Effector memory CD8-positive, alpha-beta T cell (primary cell): ENCODE results near the gene HOXA9.

ENCODE experiments used
- ATAC-seq: fragments of 150-1000 bp; cut with Tn5 transposase; replicated peaks from 2 replicates; pipeline ENCODE4 v1.10.0; 2021; ENCODE audit warnings: mild to moderate bottlenecking, moderate library complexity
- DNase-seq, 3 experiments: peaks; one replicate each; pipeline ENCODE4 v3.0.0; 2021
- H3K27ac Mint-ChIP-seq, 2 donors: one replicate each; pipeline ENCODE4 v1.8.0; 2022; ENCODE audit warnings: mild to moderate bottlenecking in 2 of 2, mixed read lengths in 2 of 2, moderate library complexity in 2 of 2
- H3K27me3 Mint-ChIP-seq, 2 donors: one replicate each; pipeline ENCODE4 v1.8.0; 2022; ENCODE audit warnings: mixed read lengths in 2 of 2
- H3K36me3 Mint-ChIP-seq: one replicate; pipeline ENCODE4 v1.8.0; 2022; ENCODE audit warnings: mild to moderate bottlenecking, moderate library complexity, mixed read lengths; ENCODE audit not compliant: insufficient read depth
- H3K4me1 Mint-ChIP-seq, 2 donors: one replicate each; pipeline ENCODE4 v1.8.0; 2022; ENCODE audit warnings: low read depth in 2 of 2, mixed read lengths in 2 of 2
- H3K4me3 Mint-ChIP-seq, 2 donors: one replicate each; pipeline ENCODE4 v1.8.0; 2022; ENCODE audit warnings: mild to moderate bottlenecking in 2 of 2, mixed read lengths in 2 of 2, moderate library complexity in 2 of 2
- H3K9me3 Mint-ChIP-seq, 2 donors: one replicate each; pipeline ENCODE4 v1.8.0; 2022; ENCODE audit warnings: mixed read lengths in 2 of 2

The HOXA9 gene

DNA sequence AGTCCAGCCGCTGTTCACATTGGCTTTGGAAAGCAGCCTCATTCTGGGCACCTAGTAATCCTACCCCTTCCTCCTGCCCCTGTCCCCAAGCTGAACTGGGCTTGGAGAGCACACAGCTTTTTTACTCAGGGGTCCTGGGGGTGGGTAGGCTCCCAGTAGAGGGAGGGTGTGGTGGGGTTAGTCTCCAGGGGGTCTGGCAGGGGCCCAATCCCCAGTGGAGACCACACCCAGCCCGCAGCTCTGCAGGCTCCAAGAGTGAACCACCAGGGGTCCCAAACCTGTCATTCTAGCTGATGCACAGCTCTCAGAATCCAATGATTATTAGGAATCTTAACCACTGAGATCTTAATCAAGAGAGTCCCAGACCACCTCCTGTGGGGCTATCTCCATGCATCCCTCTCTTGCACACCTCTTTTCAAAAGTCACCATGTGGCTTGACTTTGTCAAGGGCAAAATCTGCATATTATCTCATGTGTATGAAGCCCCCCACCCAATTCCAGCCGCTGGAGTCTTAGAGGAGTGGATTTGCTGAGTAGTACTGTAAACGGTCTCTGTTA, 17.0 kb upstream of the HOXA9 start:
- Mint-ChIP-seq H3K27me3 (peaks cover 68 to 93% of the 10 kb centered on the region in 2 donors), H3K4me3 (peak overlapping the region; percentile 6 to 87), H3K36me3 (peaks cover 39% of the 10 kb centered on the region), H3K27ac (no peak overlapping the region), H3K4me1 (peaks cover 24 to 31% of the 10 kb centered on the region in 2 donors), H3K9me3 (no peaks in the 10 kb centered on the region)
- no peak for ATAC-seq
- DNase-seq: no peak

DNA sequence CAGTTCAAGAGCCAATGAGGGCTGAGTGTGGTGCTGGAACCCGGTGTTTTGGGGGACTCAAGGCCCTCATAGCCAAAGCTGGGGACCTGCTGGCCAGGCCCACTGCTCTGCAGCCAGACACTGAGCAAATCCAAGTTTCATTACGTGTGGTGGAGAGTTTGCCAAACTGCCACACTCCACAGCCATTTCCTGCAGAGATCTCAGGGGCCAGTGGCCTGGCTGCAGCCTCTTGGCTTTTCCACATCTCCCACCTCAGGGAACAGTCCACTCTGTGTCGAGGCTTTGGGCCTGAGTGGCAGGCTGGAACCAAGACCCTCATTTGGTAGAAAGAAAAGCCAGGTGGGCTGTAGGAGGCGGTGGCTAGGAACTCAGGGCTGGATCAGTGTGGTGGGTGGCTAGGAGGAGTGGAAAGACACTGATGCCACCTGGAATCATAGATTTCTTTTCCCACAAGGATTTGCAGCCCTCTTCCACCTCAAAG, 16.5 kb upstream of the HOXA9 start:
- Mint-ChIP-seq H3K4me1 (peaks cover 24 to 31% of the 10 kb centered on the region in 2 donors), H3K36me3 (peaks cover 39% of the 10 kb centered on the region), H3K27ac (no peak overlapping the region), H3K9me3 (no peaks in the 10 kb centered on the region), H3K4me3 (no peak overlapping the region), H3K27me3 (peaks cover 64 to 93% of the 10 kb centered on the region in 2 donors)
- ATAC-seq (no peak), DNase-seq (no peak)

DNA sequence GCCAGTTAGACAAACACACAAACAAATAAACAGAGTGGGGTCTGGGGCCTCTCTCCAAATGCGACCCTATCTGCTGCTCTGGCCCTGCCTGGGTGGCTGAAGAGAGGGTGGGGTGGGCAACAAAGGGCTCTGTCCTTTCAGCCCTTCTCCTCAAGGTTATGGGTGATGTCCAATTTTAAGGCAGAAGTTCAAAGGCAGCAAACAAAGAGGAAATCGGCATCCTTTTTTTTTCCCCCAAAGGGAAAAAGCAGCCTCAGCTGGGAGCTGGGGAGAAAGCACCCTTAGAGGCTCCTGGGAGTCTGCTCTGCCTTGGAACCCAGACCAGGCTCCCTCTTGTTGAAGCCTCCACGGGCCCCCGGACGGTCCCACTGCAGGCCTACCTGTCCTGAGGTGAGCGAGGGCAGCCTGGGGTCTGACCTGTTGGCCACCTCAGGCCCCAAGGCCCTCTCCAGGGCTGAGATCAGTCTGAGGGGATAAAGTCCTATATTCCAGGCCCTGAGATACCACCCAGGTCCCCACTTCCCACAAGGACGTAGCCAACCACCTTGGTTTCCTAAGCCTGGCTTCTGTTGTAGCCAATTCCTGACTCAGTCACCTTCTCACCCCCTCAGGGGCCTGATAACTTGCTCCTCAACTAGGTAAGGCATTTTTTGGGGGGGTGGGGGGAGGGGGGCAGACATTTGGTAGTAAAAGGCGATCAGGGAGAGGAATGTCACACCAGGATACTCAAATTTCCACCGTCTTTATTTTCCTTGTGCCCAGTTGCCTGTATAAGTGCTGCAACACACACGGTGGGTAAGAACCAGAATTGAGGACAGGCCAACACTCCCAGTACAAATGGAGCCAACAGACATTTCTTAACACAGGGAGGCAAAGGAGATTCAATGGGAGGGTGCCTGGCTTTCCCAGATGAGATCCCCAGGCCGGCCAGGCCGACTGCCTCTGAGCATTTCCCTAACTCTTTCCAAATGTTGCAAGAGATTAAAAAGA, 15.4 kb upstream of the HOXA9 start:
- Mint-ChIP-seq H3K27ac (no peak overlapping the region), H3K27me3 (peaks cover 57 to 93% of the 10 kb centered on the region in 2 donors), H3K9me3 (no peaks in the 10 kb centered on the region), H3K36me3 (peaks cover 36% of the 10 kb centered on the region), H3K4me1 (peaks cover 16 to 21% of the 10 kb centered on the region in 2 donors), H3K4me3 (peak overlapping the region in 1 of 2 donors; percentile 50)
- no peak for DNase-seq
- ATAC-seq: no peak

DNA sequence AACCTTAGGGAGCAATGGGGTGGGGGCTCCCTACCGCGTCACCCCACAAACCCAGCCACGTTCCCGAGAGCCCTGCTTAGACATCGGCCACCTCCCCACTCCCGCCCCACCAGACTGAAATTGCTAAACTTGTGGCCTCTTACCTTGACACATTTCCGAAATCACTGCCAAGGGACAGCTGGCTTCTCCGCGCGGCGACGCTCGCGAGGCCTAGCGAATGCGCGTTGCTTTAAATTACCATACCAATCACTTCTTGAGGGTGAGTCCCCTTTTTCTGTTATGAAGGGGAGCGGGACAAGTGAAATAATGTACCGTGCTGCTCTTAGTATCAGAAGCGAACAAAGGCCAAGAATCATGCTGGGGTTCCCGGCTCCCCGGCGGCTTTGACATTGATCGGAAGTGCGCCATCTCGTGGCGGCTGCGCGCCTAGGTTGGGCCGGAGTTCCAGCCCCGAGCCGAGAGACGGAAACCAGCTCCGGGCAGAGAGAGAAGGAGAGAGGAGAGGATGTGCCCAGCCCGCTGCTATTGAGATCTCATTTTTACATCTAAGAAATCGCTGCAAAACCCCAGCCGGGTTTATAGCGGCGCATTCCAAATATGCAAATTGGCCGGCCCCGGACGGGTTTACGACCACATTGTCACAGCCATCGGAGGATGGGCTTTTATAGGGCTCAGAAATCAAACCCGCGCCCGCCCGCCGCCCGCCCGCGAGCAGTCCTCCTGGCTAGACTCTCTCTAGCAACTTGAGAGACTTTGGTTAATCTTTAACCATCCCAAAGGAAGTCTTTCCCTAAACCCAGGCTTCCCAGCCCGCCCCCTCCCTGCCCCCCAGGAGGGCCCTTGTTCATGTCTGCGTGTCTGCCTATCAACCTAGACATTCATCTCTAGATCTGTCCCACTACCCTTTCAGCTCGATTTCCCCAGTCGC, 14.4 kb upstream of the HOXA9 start:
- peak; percentile 52 to 64 (median 57) for DNase-seq
- H3K27me3 Mint-ChIP-seq: peaks cover 56 to 93% of the 10 kb centered on the region in 2 donors
- no peaks in the 10 kb centered on the region for H3K9me3 Mint-ChIP-seq
- H3K4me3 Mint-ChIP-seq: peak overlapping the region in 1 of 2 donors; percentile 50
- peaks cover 28% of the 10 kb centered on the region for H3K36me3 Mint-ChIP-seq
- peak; percentile 82 for ATAC-seq
- no peak overlapping the region for H3K27ac Mint-ChIP-seq
- H3K4me1 Mint-ChIP-seq: peaks cover 9 to 12% of the 10 kb centered on the region in 2 donors

DNA sequence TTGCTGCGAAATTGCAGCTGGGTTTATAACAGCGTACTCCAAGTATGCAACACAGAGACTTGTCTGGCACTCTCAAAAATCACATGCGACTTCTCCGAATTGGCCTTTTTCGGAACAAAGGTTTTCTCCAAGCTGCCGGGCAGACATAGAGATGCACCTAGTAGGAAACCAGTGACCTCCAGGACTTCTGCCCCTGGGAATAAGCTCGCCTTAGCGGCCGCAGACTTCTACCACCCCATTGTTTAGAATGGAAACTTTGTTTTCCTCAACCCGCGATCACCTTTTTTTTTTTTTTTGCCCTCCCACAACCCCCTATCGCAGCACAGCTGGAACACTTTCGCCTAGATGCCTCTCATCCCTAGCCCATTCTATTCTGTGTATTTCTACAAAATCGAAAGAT, 13.7 kb upstream of the HOXA9 start:
- H3K27ac Mint-ChIP-seq: no peak overlapping the region

DNA sequence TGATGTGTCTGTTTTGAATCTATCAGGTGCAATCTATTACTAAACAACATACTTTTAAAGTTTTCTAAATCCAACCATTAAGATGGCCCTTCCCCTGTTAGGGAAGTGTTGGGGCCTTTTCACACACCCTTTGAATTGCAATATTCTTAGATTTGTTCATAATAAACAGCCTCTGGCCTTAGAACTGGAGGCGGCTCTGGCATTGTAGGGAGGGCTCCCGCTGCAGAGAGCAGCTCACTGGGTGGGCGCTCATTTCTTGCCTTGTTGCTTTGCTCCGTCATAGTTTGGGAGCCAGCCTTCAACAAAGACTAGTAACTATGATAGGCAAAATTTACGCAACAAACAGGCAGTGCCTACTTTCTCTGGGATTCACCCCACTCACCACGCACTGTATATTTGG, 13.0 kb upstream of the HOXA9 start:
- Mint-ChIP-seq H3K36me3 (peaks cover 14% of the 10 kb centered on the region), H3K9me3 (no peaks in the 10 kb centered on the region), H3K27ac (no peak overlapping the region), H3K27me3 (peaks cover 55 to 90% of the 10 kb centered on the region in 2 donors), H3K4me1 (peaks cover 5 to 7% of the 10 kb centered on the region in 2 donors), H3K4me3 (no peak overlapping the region)
- DNase-seq: no peak
- ATAC-seq: no peak

More for the DNA sequence above, 13.7 kb upstream of the HOXA9 start:
- H3K4me1 Mint-ChIP-seq: peaks cover 7 to 11% of the 10 kb centered on the region in 2 donors
- H3K9me3 Mint-ChIP-seq: no peaks in the 10 kb centered on the region
- peaks cover 55 to 93% of the 10 kb centered on the region in 2 donors for H3K27me3 Mint-ChIP-seq
- ATAC-seq (no peak), DNase-seq (no peak)
- H3K4me3 Mint-ChIP-seq: no peak overlapping the region
- H3K36me3 Mint-ChIP-seq: peaks cover 21% of the 10 kb centered on the region

DNA sequence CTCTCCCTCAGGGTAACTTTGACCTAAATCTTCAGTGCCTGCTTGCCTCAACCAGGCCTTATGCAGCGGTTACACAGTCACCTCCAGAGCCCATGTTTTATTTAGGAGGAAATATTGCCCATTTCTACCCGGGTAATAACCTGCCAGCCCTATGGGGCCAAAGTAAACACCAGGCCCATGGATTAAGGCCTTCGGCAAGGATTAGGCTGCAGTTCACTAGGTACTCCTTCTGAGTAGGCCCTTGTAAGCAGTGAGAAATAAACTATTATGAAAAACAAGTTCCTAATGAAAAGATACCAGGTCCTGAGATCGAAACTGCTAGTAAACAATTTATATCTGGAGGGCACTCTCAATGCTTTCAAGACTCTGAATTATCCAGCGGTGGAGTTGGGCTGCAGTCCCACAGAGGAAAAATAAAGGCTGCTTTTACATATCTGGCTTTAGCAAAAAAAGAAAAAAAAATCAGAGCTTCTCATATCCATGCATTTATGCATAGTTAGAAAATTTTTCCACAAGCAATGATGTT, 12.5 kb upstream of the HOXA9 start:
- Mint-ChIP-seq H3K27me3 (peaks cover 53 to 85% of the 10 kb centered on the region in 2 donors), H3K27ac (no peak overlapping the region), H3K9me3 (no peaks in the 10 kb centered on the region), H3K4me3 (no peak overlapping the region), H3K36me3 (peaks cover 9% of the 10 kb centered on the region), H3K4me1 (peaks cover 5 to 7% of the 10 kb centered on the region in 2 donors)
- ATAC-seq (no peak), DNase-seq (no peak)

DNA sequence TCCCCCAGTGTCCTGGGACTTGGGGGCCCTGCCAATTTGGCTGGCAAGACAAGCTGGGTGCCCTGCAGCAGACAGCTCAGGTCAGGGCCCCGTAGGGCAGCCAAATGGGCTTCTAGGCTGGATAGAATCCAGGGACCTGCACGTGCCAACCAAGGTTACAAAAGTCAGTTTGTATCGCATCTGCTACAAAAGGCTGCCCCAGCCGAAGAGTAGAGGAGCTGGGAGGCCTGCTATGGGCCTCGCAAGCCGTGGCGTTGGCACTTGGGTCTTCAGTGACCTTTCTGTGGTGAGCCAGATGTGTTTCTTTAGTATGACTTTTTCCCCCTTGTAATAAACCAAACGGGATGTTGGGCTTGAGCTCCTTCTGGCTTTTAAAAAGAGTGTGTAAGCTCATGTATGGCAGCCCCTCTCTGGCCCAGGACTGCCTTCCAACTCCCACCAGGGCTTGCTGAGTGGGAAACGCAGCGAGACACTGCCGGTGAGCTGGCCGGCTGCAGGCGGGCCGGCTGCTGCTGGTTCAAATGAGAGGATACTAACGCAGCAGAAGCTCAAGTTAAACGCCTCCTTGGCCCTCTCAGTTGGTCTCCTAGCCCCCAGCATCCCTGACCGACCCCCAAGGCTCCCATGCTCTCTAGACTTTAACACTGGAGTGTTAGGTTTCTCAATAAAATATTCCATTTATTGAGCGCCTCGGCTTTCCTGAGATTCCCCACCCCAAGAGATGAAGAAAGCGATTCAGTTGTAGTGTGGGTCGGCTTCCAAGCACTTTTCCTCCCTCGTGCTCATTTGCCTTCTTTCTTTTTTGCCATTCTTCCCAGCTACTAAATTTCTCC, 11.8 kb upstream of the HOXA9 start:
- no peaks in the 10 kb centered on the region for H3K9me3 Mint-ChIP-seq
- no peak for DNase-seq
- H3K4me3 Mint-ChIP-seq: no peak overlapping the region
- peaks cover 51 to 85% of the 10 kb centered on the region in 2 donors for H3K27me3 Mint-ChIP-seq
- H3K27ac Mint-ChIP-seq: no peak overlapping the region
- H3K36me3 Mint-ChIP-seq: peaks cover 12% of the 10 kb centered on the region
- H3K4me1 Mint-ChIP-seq: peaks cover 8 to 12% of the 10 kb centered on the region in 2 donors
- ATAC-seq: no peak

DNA sequence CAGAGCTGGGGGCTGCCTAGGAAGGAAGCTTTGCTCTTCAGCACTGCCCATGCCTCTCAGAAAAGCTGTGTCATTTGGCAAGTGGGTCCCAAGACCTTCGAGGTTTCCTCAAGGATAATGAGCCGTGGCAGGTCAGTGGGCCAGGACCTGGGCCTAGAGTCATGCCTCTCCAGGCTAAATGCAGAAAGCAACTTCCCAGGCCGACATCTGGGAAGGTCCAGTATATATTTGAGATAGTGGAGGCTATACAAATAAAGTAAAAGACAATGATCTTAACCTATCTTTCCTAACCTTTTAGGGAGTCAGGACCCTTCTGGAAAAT, 11.1 kb upstream of the HOXA9 start:
- DNase-seq: no peak
- Mint-ChIP-seq H3K4me3 (no peak overlapping the region), H3K4me1 (peaks cover 14 to 19% of the 10 kb centered on the region in 2 donors), H3K27ac (no peak overlapping the region), H3K9me3 (no peaks in the 10 kb centered on the region), H3K27me3 (peaks cover 58 to 89% of the 10 kb centered on the region in 2 donors), H3K36me3 (peaks cover 19% of the 10 kb centered on the region)
- ATAC-seq: no peak

DNA sequence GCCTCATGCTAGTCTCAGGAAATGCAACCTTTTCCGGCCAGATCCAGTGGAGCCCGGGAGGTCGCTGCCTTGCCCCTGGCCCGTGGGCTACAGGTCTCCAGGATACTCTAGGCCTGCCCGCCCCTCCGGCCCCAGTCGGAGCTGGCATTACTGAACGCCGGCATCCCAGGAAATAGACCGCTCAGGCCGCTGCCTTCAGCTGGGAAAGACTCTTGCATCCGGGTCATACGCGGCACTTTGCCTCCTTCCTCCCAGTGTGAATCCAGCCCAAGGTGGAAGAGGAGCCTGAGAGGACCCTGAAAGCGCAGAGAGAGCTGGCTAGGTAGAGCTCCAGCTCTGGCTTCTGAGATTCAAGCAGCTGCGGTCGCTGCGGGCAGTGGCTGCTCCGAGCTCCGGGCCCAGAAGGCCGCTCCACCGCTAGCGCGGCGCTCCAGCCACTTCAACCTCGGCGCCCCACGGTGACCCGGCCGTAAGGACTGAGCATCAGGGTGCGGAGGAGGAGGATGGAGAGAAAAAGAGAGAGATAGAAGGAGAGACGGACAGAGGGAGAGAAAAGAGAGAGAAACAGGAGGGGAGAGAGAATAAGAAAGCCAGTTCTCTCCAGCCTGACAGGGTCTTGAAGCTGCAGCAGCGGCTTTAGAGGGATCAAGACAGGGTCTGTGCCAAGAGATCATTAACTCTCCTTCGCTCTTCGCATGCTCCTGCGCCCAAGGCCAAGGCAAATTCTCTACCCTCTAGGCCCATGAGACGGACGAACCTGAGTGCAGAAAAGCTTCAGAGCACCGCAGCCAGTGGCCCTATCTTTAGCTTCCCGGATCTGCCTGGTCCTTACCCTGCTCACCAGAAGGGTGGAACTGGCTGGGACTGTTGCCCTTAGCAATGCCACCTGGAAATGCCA, 10.5 kb upstream of the HOXA9 start:
- Mint-ChIP-seq H3K27me3 (peaks cover 64 to 91% of the 10 kb centered on the region in 2 donors), H3K4me3 (no peak overlapping the region), H3K4me1 (peaks cover 14 to 20% of the 10 kb centered on the region in 2 donors), H3K27ac (no peak overlapping the region), H3K36me3 (peaks cover 21% of the 10 kb centered on the region), H3K9me3 (no peaks in the 10 kb centered on the region)
- DNase-seq (no peak), ATAC-seq (no peak)

DNA sequence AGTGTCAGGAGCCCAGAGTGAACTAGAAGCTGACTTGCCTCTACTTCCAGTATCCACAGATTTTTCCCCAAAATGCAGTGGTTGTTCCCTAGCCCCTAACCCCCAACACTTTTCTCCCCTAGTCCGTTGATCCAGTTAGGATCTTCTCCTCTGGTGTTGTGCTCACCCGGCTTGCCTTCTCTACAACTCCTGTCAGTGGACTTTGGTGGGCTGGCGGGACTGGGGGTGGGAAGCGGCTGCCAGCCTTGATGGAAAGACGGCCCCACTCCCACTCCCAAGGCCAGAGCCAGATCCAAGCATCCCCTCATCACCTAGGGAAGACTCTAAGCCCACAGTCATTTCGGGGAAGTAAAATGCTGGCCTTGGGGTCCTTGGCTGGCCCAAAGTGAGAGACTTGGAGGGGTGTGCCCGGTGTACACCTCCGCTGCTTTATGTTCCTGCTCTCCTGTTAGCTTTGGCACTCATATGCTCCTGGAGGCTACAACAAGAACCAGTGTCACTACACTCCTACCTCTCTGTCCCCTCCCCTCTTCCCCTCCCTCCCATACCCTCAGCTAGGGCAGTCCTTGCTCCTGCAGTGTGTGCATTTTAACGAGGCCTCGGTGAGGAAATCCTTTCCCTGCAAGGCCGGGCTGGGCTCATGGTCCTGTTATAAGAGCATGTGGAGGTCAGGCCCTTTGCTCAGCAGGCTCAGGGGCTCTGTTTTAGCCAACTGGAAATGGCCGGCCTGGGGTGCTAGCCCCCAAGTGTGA, 9.7 kb upstream of the HOXA9 start:
- Mint-ChIP-seq H3K27ac (no peak overlapping the region), H3K27me3 (peaks cover 67 to 91% of the 10 kb centered on the region in 2 donors), H3K36me3 (peaks cover 21% of the 10 kb centered on the region), H3K9me3 (no peaks in the 10 kb centered on the region), H3K4me3 (peak overlapping the region; percentile 63 to 77), H3K4me1 (peaks cover 12 to 24% of the 10 kb centered on the region in 2 donors)
- DNase-seq: no peak
- ATAC-seq: no peak
